H9 (cell line): ENCODE measurements around the gene FILIP1. TPM values are rescaled to one million over a fixed set of nuclear protein-coding genes. Genes with fewer than 3 reads are reported as not detected.

Experiments used
- DNase-seq: peaks from one replicate; pipeline ENCODE4 v3.0.0-alpha.2; 2017
- H2AFZ ChIP-seq: one replicate; pipeline ENCODE4 v1.6.1; 2013; ENCODE audit warnings: mild to moderate bottlenecking, low read length, control low read depth, moderate library complexity
- H2AK5ac ChIP-seq: 2 replicates; pipeline ENCODE4 v1.6.1; 2013; ENCODE audit warnings: low read length, control low read depth, mixed read lengths; ENCODE audit not compliant: insufficient read length
- H2BK120ac ChIP-seq: one replicate; pipeline ENCODE4 v1.6.1; 2013; ENCODE audit warnings: low read depth, mild to moderate bottlenecking, low read length, control low read depth, inconsistent platforms; ENCODE audit not compliant: poor library complexity, severe bottlenecking
- H2BK12ac ChIP-seq: 2 replicates; pipeline ENCODE4 v1.6.1; 2013; ENCODE audit warnings: low read length, control low read depth, mixed read lengths, low read depth; ENCODE audit not compliant: insufficient read length
- H2BK15ac ChIP-seq: 2 replicates; pipeline ENCODE4 v1.6.1; 2013; ENCODE audit warnings: low read depth, low read length, control low read depth
- H2BK20ac ChIP-seq: one replicate; pipeline ENCODE4 v1.6.1; 2013; ENCODE audit warnings: low read depth, mild to moderate bottlenecking, low read length, control low read depth, inconsistent platforms; ENCODE audit not compliant: poor library complexity, severe bottlenecking
- H2BK5ac ChIP-seq: 2 replicates; pipeline ENCODE4 v1.6.1; 2013; ENCODE audit warnings: low read length, control low read depth, mixed read lengths; ENCODE audit not compliant: insufficient read length
- H3K14ac ChIP-seq: 2 replicates; pipeline ENCODE4 v1.6.1; 2013; ENCODE audit warnings: low read length, control low read depth; ENCODE audit not compliant: insufficient read depth
- H3K18ac ChIP-seq: 2 replicates; pipeline ENCODE4 v1.6.1; 2013; ENCODE audit warnings: low read depth, mild to moderate bottlenecking, mixed read lengths, low read length, control low read depth; ENCODE audit not compliant: insufficient read length
- H3K23ac ChIP-seq: 2 replicates; pipeline ENCODE4 v1.6.1; 2013; ENCODE audit warnings: low read length, control low read depth, mixed read lengths, low read depth; ENCODE audit not compliant: insufficient read length
- H3K23me2 ChIP-seq: 2 replicates; pipeline ENCODE4 v1.6.1; 2013; ENCODE audit warnings: low read depth, mild to moderate bottlenecking, mixed read lengths, low read length, control low read depth; ENCODE audit not compliant: insufficient read length, poor library complexity, severe bottlenecking
- H3K27ac ChIP-seq: 2 replicates; pipeline ENCODE4 v1.5.1; 2013; ENCODE audit warnings: low read length, control low read depth, mixed read lengths, low read depth; ENCODE audit not compliant: insufficient read length
- H3K27me3 ChIP-seq: 2 replicates; pipeline ENCODE4 v1.6.1; 2013; ENCODE audit warnings: low read length, control low read depth, inconsistent platforms; ENCODE audit not compliant: insufficient read depth
- H3K4ac ChIP-seq: 2 replicates; pipeline ENCODE4 v1.6.1; 2013; ENCODE audit warnings: low read depth, mild to moderate bottlenecking, control low read depth, inconsistent platforms, low read length, moderate library complexity
- H3K4me1 ChIP-seq: 2 replicates; pipeline ENCODE4 v1.6.1; 2013; ENCODE audit warnings: low read length, control low read depth, inconsistent platforms; ENCODE audit not compliant: insufficient read depth
- H3K4me2 ChIP-seq: 2 replicates; pipeline ENCODE4 v1.6.1; 2013; ENCODE audit warnings: low read length, control low read depth, mixed read lengths; ENCODE audit not compliant: insufficient read length, insufficient read depth
- H3K56ac ChIP-seq: 2 replicates; pipeline ENCODE4 v1.6.1; 2013; ENCODE audit warnings: low read depth, mild to moderate bottlenecking, mixed read lengths, low read length, control low read depth; ENCODE audit not compliant: insufficient read length
- H3K79me1 ChIP-seq: 2 replicates; pipeline ENCODE4 v1.6.1; 2013; ENCODE audit warnings: low read depth, mild to moderate bottlenecking, moderate library complexity, low read length, control low read depth, inconsistent platforms; ENCODE audit not compliant: insufficient read depth, poor library complexity, severe bottlenecking
- H3K79me2 ChIP-seq: 2 replicates; pipeline ENCODE4 v1.6.1; 2013; ENCODE audit warnings: low read length, control low read depth, inconsistent platforms; ENCODE audit not compliant: insufficient read depth
- H3K9ac ChIP-seq: 2 replicates; pipeline ENCODE4 v1.6.1; 2013; ENCODE audit warnings: low read length, control low read depth, mixed read lengths; ENCODE audit not compliant: insufficient read length; ENCODE audit errors: extremely low read depth
- H3K9me3 ChIP-seq: one replicate; pipeline ENCODE4 v1.6.1; 2013; ENCODE audit warnings: low read depth, low read length, inconsistent platforms; ENCODE audit not compliant: control insufficient read depth
- H3T11ph ChIP-seq: one replicate; pipeline ENCODE4 v1.6.1; 2013; ENCODE audit warnings: mild to moderate bottlenecking, low read length, control low read depth, inconsistent platforms
- H4K20me1 ChIP-seq: one replicate; pipeline ENCODE4 v1.6.1; 2013; ENCODE audit not compliant: control insufficient read depth, insufficient read length, insufficient read depth
- H4K5ac ChIP-seq: 2 replicates; pipeline ENCODE4 v1.6.1; 2013; ENCODE audit warnings: low read depth, mild to moderate bottlenecking, mixed read lengths, low read length, control low read depth; ENCODE audit not compliant: insufficient read length
- H4K8ac ChIP-seq: replicated peaks from 2 replicates; pipeline ENCODE4 v1.6.1; 2013; ENCODE audit warnings: low read length, control low read depth, mixed read lengths, low read depth; ENCODE audit not compliant: insufficient read length
- H4K91ac ChIP-seq: 2 replicates; pipeline ENCODE4 v1.6.1; 2013; ENCODE audit warnings: low read depth, mild to moderate bottlenecking, moderate library complexity, mixed read lengths, low read length, control low read depth; ENCODE audit not compliant: insufficient read length
- H3K27ac Mint-ChIP-seq, 3 experiments: 2 replicates in 2 of 3; 3 replicates in 1 of 3; pipeline ENCODE4 v1.8.0; 2020 to 2021; ENCODE audit warnings: mixed read lengths in 3 of 3, mild to moderate bottlenecking in 1 of 3, moderate library complexity in 1 of 3
- H3K27me3 Mint-ChIP-seq: 2 replicates; pipeline ENCODE4 v1.8.0; 2021; ENCODE audit warnings: low read depth, mild to moderate bottlenecking, moderate library complexity, mixed read lengths
- H3K36me3 Mint-ChIP-seq, 3 experiments: 2 replicates in 2 of 3; 3 replicates in 1 of 3; pipeline ENCODE4 v1.8.0; 2020 to 2021; ENCODE audit warnings: low read depth in 3 of 3, mixed read lengths in 3 of 3; ENCODE audit not compliant: insufficient read depth in 1 of 3
- H3K4me1 Mint-ChIP-seq, 2 experiments: 2 replicates each; pipeline ENCODE4 v1.8.0; 2020; ENCODE audit warnings: mixed read lengths in 2 of 2
- H3K4me3 Mint-ChIP-seq, 2 experiments: 2 replicates in 1 of 2; 3 replicates in 1 of 2; pipeline ENCODE4 v1.8.0; 2020 to 2021; ENCODE audit warnings: mild to moderate bottlenecking in 2 of 2, mixed read lengths in 2 of 2, moderate library complexity in 1 of 2
- H3K9me3 Mint-ChIP-seq, 2 experiments: 2 replicates in 1 of 2; 3 replicates in 1 of 2; pipeline ENCODE4 v1.8.0; 2020; ENCODE audit warnings: mild to moderate bottlenecking in 2 of 2, mixed read lengths in 2 of 2, moderate library complexity in 1 of 2
- CTCF ChIP-seq: fragments of 200-600 bp; sonication (generic); conservative IDR thresholded peaks from 3 replicates; pipeline ENCODE4 v1.8.0; 2021; ENCODE audit warnings: antibody characterized with exemption, mild to moderate bottlenecking
- whole genome bisulfite sequencing: extraction: QIAGEN DNeasy Blood & Tissue Kit; methylation state at CpG from one replicate; pipeline ENCODE4 v1.1.7; 2013; ENCODE audit warnings: missing lambda C conversion rate, low lambda C conversion rate, mixed read lengths; ENCODE audit not compliant: insufficient read length; ENCODE audit errors: extremely low coverage; 5-methylcytosine and 5-hydroxymethylcytosine counted together
- total RNA-seq: library from RNA; stranded (reverse); gene quantifications from 2 replicates; pipeline ENCODE4 v1.2.1, GENCODE V29; 2021

Gene FILIP1
- total RNA-seq, 1 experiment from 2014 or later: 10.5 TPM

GRCh38 chr6:75307364-75308004 is 186.1 kb downstream of the FILIP1 start:
- Histone ChIP-seq H3K18ac (no peak overlapping the region), H2AK5ac (no peak overlapping the region), H2BK15ac (no peak overlapping the region), H3K23ac (no peak overlapping the region), H3K4me2 (no peak overlapping the region), H2BK20ac (no peak overlapping the region), H3K4ac (no peak overlapping the region), H3K9ac (no peak overlapping the region), H2BK120ac (no peak overlapping the region), H3K79me2 (no peaks in the 10 kb centered on the region), H2BK12ac (no peak overlapping the region), H4K5ac (no peak overlapping the region), H2AFZ (no peak overlapping the region), H3K23me2 (no peaks in the 10 kb centered on the region), H2BK5ac (no peak overlapping the region), H3K9me3 (no peaks in the 10 kb centered on the region), H3K27me3 (no peaks in the 10 kb centered on the region), H4K91ac (no peak overlapping the region), H3K27ac (no peak overlapping the region), H3K4me1 (no peaks in the 10 kb centered on the region), H3T11ph (no peak overlapping the region), H3K79me1 (no peaks in the 10 kb centered on the region), H4K8ac (no peak overlapping the region), H3K56ac (no peak overlapping the region), H4K20me1 (no peaks in the 10 kb centered on the region), H3K14ac (no peak overlapping the region)
- Mint-ChIP-seq H3K27ac (no peak overlapping the region), H3K4me1 (no peaks in the 10 kb centered on the region), H3K4me3 (no peak overlapping the region), H3K9me3 (no peaks in the 10 kb centered on the region), H3K27me3 (no peaks in the 10 kb centered on the region), H3K36me3 (peaks cover 0 to 5% (median 2%) of the 10 kb centered on the region in 3 experiments; a peak in 2 of 7 replicates)
- no peak for TF ChIP-seq CTCF
- no CpG with 5 or more reads among the region's 2 CpGs for WGBS
- DNase-seq: no peak
